GM18861 (cell line): Measurements from ENCODE around the gene MYO18B.
"Not testable (repeated sequence)": the region's sequence is repeated elsewhere in the genome, so short reads cannot be mapped to it uniquely, and the experiment has no call there.

Experiments
- ATAC-seq: cut with Tn5 transposase; IDR thresholded peaks from one replicate; pipeline ENCODE4 v1.9.1; 2021; ENCODE audit not compliant: unreplicated experiment

The MYO18B gene

DNA sequence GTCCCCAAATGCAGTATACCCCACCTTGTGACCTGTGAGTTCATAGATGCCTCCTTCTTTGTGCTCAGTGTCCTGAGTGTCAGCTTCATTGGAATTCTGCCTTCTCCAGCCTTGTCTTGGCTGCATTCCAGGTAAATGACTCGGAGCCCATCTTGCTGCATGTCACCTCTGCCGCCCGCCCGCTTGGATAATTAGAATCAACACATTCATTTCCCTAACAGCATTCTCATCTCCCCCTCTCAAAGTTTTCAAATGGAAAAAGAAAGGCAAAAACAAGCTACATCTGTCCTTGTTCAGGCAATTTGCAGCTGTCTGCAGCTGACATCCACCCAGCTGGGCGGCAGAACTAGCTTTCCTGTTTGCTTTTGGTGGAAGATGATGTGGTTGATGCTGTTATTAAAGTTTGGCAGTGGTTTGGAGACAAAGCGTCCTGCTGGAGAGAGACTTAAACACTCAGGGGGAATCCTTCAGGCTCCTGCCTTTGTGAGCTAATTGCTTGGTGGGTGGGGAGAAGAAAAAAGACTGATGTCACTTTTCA lies 228.5 kb downstream of the MYO18B start:
- ATAC-seq = no peak

DNA sequence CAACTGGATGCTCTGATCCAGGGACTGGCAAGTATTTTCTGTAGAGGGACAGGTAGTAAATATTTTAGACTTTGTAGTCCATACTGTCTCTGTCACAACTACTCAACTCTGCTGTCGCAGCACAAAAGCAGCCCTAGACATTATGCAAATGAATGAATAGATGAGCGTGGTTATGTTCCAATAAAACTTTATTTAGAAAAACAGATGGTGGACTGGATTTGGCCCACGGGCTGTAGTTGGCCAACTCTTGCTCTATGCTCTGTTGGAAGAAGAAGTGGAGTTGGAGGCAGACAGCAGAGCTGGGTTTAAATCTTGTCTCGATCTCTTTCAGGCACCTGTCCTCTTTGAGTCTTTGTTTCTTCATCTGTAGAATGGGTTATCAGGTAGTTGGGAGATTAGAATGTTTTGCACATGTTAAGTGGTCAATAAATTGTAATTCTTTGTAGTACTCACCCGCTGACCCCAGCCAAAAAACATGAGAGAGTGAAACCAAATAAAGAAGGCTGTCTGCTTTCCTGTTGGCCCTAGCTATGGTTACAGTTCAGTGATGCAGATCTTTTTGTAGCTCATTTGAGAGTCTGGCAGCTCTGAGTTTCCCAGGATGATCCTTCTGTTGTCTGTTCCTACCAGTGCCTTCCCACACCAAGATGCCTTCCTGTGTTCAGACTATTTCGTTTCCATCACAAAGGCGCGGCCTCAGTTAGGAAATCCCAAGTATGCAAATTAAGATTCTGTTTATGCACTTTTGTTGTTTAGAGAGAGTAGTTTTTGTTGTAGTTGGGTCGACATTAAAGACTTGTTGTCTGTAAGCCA lies 229.2 kb downstream of the MYO18B start:
- ATAC-seq = no peak

DNA sequence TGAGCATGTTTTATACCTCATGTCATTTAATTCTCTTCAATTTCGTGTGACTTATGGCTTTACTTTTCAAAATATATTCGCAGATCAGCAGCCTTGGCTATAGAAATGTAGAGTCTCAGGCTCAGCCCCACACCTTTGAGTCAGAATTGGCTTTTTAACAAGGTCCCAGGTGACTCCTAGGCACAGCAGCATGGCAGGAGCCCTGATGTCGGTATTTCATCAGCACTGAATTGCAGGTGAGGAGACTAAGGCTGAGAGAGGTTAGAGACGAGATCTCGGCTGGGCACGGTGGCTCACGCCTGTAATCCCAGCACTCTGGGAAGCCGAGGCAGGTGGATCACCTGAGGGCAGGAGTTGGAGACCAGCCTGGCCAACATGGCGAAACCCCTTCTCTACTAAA lies 230.4 kb downstream of the MYO18B start:
- no peak for ATAC-seq

DNA sequence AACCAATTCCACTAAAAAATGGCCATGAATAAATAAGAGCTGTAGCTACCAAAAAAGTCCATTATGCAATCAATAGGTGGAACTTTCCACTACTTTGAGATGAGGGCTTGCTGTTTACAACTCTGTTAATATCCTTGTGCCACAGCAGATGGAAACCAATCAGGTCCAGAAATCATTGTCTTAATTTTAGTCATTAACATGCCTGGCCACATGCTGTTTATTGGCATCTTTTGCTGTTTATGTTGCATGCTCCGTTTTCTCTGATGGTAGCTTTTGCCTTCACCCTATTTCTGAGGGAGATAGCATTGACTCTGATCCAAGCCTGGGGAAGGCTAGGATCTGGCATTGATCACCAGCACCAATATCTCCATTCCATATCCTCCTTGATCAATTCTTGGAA lies 234.4 kb downstream of the MYO18B start:
- ATAC-seq = no peak

DNA sequence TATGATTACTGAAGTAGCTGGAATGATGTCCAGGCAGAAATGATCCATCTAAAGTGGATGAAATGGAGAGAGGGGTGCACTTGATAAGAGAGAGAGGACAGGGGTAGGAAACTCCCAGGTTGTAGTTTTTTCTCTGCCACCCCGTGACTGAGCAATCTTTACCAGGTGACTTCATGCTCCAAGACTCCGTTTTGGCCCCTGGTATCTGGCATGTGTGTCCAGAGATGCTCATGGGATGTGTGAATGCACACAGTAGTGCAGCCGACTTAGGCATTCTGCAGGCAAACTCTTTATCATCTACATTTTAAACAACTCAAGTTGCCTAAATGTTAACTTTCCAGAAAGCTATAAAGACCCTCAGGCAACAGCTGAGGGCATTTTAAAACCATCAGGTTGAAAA lies 238.0 kb downstream of the MYO18B start:
- ATAC-seq = no peak

DNA sequence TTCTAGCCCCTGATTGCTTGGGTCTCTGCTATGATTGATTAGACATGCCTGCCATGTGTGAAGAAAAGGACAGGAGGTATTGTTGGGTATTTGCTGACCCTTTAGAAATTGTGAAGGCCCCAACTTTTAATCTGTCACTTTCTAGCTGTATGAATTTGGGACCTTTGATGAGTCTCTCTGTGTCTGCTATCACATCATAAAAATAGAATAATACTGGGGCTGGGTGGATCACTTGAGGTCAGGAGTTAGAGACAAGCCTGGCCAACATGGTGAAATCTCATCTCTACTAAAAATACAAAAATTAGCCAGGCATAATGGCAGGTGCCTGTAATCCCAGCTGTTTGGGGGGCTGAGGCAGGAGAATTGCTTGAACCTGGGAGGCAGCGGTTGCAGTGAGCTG lies 242.9 kb downstream of the MYO18B start:
- not testable (repeated sequence) for ATAC-seq

DNA sequence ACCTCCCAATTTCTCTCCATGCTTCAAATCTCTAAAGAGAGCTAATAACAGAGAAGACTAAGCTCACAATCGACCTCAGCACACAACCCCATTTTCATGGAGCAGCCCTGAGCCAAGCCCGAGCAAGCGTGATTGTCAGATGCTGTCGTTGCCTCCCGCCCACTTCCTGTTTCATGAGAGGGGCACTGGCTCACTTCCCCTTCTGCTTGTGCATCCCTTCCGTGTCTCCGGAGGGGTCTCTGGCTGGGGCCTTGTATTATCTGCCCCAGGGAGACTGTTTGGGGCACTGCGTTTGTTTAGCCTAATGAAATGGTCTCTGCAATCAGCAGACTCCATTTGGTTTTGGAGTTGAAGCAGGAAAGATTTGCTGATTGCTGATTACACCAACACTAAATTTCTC lies 246.0 kb downstream of the MYO18B start:
- no peak for ATAC-seq

DNA sequence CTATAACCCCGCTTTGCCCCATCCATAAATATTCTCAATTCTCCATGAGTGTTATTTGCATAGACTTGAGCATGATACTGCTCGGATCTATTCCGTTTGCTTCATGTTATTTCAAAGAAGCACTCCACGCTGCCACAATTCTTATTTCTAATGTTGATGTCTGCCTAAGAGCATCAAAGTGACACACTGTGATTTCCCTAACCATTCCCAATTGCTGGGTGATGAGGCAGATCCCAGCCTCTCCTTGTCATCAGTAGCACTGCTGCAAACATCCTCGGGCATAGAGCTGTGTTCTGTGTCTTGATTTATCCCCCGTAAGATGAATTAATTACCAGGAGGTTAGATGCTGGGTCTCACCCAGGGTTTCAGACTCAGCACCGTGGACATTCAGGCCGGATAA lies 249.0 kb downstream of the MYO18B start:
- ATAC-seq = no peak

DNA sequence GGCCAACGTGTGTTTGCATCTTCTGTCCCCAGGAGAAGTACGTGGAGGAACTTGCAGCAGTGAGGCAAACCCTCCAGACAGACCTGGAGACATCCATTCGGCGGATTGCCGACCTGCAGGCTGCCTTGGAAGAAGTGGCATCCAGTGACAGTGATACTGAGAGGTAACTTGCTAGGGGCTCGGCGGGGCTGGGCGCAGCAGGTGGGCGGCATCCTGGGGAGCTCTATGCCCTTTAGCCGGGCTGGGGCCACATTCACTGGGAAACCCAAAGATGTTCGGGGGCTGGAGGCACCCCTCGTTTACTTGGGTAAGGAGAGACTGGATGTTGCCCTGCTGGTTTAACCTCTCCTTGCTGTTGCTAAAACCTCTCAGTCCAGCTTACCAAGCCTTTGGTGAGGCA lies 250.3 kb downstream of the MYO18B start:
- no peak for ATAC-seq

DNA sequence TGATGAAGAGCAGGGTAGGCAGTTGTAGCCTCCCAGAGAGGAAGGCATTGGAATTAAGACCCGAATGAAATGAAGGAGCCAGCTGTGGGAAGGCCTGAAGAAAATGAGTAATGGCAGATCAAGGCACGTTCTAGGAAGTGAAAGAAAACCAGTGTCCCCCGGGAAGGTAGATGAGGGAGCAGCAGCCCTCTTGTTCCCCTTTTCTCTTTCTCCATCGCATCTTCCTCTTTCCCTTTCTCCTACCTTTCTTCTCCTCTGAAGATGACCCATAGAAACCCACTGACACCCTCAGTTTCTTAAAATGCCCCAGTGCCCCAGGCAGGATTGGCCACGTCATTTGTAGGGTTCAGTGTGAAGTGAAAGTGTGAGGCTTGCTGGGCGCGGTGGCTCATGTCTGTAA lies 254.7 kb downstream of the MYO18B start:
- ATAC-seq = no peak

DNA sequence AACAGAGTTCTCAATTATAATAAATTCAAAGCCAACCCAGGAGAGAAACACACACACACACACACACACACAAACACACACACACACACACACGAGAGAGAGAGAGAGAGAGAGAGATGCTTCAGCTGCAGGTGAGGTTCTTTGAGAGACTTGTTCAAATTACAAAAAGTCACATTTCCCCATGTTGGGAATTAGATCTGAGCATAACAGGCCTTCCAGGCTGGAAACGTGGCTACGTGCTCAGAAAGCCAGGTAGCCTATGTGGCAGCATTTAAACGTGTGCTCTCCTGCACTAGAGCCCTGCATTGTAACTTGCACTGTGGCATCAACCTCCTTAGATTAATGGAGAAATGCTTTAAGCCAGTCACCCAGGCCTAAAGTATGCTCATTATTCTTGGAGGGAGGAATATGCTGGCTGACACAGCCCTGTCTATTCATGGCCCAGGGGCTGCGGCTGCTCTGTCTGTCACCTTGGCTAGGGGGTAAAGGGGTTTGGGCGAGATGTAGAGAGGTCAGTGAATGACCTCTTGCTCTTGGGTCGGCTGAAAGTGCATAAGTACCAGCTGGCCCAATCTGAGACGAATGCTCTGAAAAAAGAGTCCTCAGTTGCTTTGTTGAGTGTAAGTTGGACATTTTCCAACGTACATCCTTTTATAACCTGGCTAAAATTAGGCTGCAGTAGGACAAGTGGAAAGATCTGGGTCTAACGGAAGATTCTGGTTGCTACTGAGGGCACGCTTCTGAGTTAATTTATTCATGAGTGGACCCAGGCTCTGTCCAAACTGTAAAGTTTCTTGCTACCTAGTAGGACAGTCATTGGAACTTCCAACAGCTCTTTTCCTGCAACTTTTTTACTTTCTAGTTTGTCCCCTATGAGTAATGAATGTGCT lies 256.1 kb downstream of the MYO18B start:
- no peak for ATAC-seq

DNA sequence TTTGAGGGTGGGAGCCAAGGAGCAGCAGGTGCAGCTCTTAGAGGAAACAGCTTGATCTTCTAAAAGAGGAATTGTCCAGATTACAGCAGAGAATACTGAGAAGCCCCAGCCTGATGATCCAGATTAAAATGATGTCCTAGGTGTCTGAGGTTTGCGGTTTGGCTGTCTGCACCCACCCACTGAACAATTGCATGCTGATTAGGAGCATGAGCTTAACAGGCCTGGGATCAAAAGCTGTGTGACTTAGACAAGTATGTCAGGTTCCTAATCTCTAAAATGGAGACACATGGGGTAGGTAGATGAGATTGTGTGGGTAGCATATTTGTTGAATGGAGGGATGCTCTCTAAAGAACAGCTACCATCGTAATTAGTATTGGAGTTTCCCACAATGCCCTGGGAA lies 260.5 kb downstream of the MYO18B start:
- no peak for ATAC-seq

DNA sequence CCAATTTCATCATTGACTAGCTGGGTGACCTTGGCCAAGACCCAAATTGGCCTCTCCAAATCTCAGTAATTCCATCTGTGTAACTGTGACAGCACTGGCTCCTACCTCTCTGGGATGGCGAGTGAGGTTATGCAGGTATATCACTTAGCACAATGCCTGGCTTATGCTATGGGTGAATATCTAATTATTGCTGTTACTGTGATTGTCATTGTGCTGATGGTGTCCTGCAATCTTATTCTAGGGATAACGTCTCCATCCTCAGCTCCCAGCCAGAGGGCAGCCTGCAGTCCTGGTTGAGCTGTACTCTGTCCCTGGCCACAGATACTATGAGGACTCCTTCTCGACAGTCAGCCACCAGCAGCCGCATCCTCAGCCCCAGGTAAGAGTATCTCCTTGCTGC lies 262.5 kb downstream of the MYO18B start:
- ATAC-seq = no peak

DNA sequence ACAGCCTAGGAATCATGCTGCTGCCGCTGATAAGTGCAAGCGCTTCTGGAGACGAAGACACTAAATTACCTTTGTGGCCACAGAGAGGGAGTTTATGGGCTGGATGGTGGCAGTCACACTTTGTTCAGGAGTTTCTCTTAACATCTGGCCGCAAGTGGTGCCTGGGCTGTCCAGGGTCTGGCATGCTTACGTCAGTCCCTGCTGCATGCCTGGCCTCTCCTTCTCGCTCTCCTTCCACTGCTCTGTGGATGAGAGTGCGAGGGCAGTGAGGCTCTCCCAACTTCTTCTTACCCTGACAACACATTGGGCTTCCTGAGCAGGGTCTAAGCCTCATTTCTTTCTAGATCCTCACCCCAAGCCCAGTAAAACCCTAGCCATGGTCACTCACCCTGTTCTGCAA lies 266.6 kb downstream of the MYO18B start:
- ATAC-seq = no peak

DNA sequence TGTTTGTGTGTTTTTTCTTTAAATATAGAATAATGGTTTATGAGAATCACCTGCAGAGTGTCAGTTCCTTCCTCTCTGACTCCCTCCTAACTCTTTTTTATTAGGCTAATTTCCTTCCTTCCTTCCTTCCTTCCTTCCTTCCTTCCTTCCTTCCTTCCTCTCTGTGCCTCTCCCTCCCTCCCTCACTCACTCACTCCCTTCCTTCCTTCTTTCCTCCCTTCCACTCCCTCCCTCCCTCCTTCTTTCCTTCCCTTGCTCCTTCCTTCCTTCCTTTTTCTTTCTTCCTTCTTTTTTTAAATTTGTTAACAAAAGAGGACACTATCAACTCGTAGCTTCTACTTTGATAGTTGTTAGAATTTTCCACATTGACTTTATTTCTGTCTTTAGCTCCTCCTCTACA lies 274.9 kb downstream of the MYO18B start:
- no peak for ATAC-seq

DNA sequence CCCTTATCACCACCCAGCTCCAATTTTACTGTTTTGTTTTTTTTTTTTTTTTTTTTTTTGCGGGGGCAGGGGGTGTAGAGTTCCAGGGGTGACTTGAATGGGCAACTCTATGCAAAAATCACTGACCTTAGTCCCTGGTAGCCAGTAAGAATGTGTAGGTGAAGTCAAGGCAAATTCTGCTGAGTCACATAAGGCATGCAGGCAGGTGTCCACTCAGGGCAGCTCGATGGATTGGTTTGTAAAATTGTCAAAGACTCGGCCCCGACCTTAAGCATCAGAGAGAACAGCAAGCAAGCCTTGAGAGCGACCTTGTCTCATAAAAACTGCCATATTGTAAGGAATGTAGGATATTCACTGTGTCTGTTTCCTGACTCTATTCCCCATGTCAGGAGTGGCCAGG lies 275.9 kb downstream of the MYO18B start:
- ATAC-seq = no peak

DNA sequence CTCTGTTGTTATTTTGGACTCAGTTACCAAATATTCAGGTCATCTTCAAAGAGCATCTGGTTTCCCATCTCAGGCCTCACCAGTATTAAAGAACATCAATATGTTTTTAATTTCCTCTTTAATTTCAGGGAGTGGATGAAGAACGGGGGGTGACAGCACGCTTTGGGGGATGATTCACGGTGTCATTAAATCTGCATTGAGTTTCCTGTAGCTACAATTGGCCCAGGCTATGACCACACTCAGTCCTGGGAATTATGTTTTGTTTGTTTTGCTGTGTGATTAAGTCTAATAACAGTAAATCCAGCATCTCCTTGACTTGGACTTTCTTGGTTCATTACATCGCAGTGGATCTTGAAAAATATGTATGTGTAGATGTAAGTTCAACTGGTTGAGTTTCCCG lies 277.6 kb downstream of the MYO18B start:
- ATAC-seq = no peak

DNA sequence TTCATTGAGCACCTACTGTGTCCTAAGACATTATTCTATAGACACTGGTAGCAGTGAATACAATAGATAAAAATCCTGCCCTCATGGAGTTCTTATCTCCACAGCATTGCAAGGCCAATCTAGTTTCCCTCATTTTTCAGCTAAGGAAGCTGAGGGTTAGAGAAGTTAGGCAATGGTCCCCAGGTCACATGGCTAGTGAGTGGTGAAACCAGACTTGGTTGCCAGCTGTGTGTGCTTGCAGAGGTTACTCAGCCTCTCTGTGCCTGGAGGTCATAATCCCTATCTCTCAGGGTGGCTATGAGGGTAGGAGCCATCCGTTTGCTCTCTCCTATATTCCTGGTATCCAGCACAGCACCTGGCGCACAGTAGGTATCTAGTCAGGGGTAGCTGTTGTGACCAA lies 279.5 kb downstream of the MYO18B start:
- ATAC-seq = no peak

DNA sequence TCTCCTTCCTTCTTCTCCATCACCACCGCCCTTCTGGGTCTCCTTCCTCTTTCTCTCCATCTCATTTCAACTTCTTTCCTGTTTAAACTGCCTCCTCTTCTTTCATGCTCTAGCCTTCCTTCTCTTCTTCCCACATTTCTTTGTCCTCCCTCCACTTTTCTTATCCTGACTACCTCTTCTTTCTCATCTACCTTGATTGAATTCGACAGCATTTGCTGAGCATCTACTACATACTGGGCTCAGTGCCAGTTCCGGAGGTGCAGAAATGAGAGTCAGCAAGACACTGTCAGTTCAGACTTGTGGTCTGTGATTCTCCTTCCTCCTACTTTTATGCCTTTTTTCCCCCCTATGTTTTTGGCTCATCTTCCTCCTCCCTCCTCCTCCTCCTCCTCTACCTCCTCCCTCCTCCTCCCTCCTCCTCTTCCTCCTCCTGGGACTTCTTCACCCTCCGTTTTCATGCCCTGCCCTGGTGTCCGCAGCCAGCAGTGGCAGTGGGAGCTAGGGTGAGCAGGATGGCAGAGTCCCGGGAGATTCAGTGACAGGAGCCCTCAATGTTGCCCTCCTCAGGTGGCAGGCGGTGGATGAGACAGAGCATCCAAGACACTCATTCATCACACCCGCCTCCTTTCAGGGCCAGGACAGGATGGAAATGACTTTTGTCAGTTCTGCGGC lies 281.3 kb downstream of the MYO18B start:
- ATAC-seq = no peak

DNA sequence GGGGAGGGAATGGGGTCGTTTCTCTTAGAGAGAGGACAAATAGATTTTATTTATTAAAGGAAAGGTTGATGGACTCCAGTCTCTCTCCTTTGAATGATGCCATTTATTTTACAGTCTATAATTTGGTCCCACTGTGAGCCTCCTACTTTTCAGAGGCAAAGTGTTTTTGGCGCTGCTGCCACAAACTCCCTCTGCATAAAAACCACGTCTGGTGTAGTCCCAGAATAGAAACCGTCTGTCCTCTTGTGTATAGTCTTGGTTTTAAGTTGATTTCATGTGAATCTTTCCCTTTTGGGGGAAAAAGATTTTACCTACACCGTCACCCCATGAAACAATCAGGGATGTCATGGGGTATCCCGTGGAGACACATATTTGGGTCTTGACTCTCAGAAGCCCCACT lies 283.6 kb downstream of the MYO18B start:
- ATAC-seq = no peak

DNA sequence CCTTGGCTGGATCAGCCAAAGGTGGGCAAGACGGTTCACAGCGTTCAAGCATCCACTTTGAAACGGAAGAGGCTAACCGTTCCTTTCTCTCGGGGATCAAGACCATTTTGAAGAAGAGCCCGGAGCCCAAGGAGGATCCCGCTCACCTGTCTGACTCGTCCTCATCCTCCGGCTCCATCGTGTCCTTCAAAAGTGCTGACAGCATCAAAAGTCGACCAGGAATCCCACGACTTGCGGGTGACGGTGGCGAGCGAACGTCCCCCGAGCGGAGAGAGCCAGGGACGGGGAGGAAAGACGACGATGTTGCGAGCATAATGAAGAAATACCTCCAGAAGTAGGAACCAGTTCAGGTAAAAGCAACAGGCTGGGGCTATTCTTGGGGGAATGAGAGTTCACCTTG lies 285.4 kb downstream of the MYO18B start:
- no peak for ATAC-seq

DNA sequence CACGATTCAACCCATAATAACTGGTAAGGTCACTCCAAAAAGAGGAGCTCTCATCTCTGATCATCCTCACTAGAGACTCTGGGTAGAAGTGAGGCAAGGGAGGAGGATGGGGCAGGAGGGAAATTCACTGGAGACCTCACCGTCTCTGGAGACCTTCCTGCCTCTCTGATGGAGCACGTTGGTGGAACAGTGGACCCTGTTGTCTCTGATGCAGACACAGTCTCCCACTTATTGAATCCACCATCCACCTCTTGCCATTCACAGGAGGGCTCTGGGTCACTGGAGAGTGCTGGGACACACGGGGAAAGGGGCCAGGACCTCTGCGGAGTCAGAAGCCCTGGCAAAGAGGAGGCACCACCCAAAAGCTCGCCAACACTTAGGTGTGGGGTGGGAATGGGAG lies 289.7 kb downstream of the MYO18B start:
- no peak for ATAC-seq
